SK-N-SH (cell line): ENCODE results near the gene TADA2A.

Source experiments
- CTCF ChIP-seq: fragments of 200-600 bp; sonication (generic); IDR thresholded peaks from 2 replicates; pipeline ENCODE4 v1.6.1; 2017; ENCODE audit warnings: antibody characterized with exemption, mild to moderate bottlenecking, moderate library complexity
- EP300 ChIP-seq, 2 experiments: IDR thresholded peaks; 2 replicates each; pipeline versions ENCODE4 v1.4.0 to v1.6.1; 2012; ENCODE audit warnings: borderline replicate concordance in 1 of 2, low read depth in 1 of 2, low read length in 1 of 2
- FOXJ3 ChIP-seq: sonication (generic); formaldehyde crosslinking; IDR thresholded peaks from 2 replicates; pipeline ENCODE4 v1.5.1; 2020; ENCODE audit warnings: mild to moderate bottlenecking, missing genetic modification reagents
- POLR2AphosphoS5 ChIP-seq: IDR thresholded peaks from 2 replicates; pipeline ENCODE4 v1.6.1; 2012; ENCODE audit warnings: low read depth, low read length
- RCOR1 ChIP-seq: fragments of 150-350 bp; IDR thresholded peaks from 2 replicates; pipeline ENCODE4 v1.6.1; 2017; ENCODE audit warnings: antibody characterized with exemption, low read length
- TAF1 ChIP-seq: IDR thresholded peaks from 2 replicates; pipeline ENCODE4 v1.6.1; 2012; ENCODE audit warnings: low read depth, mild to moderate bottlenecking, low read length, moderate library complexity, borderline replicate concordance
- TEAD4 ChIP-seq: IDR thresholded peaks from 2 replicates; pipeline ENCODE4 v1.4.0; 2012; ENCODE audit warnings: mild to moderate bottlenecking, borderline replicate concordance; ENCODE audit not compliant: insufficient read depth
- USF2 ChIP-seq: fragments of 150-350 bp; IDR thresholded peaks from 2 replicates; pipeline ENCODE4 v1.6.1; 2017; ENCODE audit warnings: antibody characterized with exemption, low read length, low read depth, borderline replicate concordance
- ZBTB33 ChIP-seq: IDR thresholded peaks from 2 replicates; pipeline ENCODE4 v1.4.0; 2012; ENCODE audit warnings: low read depth, borderline replicate concordance
- TF ChIP-seq, protein P1 (sequence below): IDR thresholded peaks from 2 replicates; pipeline ENCODE4 v1.6.1; 2012; ENCODE audit warnings: mild to moderate bottlenecking, low read depth, low read length, moderate library complexity

DNA sequence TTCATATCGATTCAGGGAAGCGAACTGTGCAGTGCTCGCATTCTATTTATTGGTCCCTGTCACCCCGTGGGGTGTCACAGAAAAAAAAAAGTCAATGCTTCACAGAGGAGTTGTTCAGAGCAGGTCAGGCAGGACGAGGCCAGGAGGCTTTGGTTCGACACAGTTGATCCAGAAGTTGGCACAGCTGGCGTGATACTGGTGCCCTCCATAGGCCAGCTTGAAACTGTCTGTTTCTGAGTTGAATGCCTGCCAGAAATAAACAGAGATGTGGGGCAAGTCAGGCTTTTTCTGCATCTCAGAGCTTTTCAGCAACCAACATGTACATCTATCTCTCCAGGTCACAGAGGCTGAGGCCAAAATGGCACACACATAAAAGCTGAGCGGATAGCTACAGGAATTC is 112.1 kb downstream of the TADA2A start:
- TF ChIP-seq EP300 (IDR thresholded peaks at IDR 0.05; ENCODE audit: borderline replicate concordance in 1 of 2, low read depth in 1 of 2, low read length in 1 of 2) (no peak), CTCF (no peak), FOXJ3 (CRISPR knock-in tag) (no peak), ZBTB33 (no peak), RCOR1 (no peak), TAF1 (no peak), TEAD4 (no peak), USF2 (no peak), POLR2AphosphoS5 (no peak)
- TF ChIP-seq, protein P1, sequence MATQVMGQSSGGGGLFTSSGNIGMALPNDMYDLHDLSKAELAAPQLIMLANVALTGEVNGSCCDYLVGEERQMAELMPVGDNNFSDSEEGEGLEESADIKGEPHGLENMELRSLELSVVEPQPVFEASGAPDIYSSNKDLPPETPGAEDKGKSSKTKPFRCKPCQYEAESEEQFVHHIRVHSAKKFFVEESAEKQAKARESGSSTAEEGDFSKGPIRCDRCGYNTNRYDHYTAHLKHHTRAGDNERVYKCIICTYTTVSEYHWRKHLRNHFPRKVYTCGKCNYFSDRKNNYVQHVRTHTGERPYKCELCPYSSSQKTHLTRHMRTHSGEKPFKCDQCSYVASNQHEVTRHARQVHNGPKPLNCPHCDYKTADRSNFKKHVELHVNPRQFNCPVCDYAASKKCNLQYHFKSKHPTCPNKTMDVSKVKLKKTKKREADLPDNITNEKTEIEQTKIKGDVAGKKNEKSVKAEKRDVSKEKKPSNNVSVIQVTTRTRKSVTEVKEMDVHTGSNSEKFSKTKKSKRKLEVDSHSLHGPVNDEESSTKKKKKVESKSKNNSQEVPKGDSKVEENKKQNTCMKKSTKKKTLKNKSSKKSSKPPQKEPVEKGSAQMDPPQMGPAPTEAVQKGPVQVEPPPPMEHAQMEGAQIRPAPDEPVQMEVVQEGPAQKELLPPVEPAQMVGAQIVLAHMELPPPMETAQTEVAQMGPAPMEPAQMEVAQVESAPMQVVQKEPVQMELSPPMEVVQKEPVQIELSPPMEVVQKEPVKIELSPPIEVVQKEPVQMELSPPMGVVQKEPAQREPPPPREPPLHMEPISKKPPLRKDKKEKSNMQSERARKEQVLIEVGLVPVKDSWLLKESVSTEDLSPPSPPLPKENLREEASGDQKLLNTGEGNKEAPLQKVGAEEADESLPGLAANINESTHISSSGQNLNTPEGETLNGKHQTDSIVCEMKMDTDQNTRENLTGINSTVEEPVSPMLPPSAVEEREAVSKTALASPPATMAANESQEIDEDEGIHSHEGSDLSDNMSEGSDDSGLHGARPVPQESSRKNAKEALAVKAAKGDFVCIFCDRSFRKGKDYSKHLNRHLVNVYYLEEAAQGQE: no peak
